Neutrophil (primary cell): ENCODE results near the gene ARF1.

Experiments
- H3K27ac ChIP-seq: fragments of 200-600 bp; sonication (generic); 2 replicates; pipeline ENCODE4 v1.5.1; 2016; ENCODE audit warnings: mild to moderate bottlenecking, moderate library complexity
- H3K27me3 ChIP-seq: fragments of 200-600 bp; sonication (generic); 2 replicates; pipeline ENCODE4 v1.6.0; 2016; ENCODE audit warnings: mild to moderate bottlenecking
- H3K36me3 ChIP-seq: fragments of 200-600 bp; sonication (generic); 2 replicates; pipeline ENCODE4 v1.5.1; 2017
- H3K4me1 ChIP-seq, 2 experiments: fragments of 200-600 bp in 1 of 2; sonication (generic) in 1 of 2; 1 replicate in 1 of 2; 2 replicates in 1 of 2; pipeline versions ENCODE4 v1.5.1 to v1.6.1; 2013 to 2016; ENCODE audit warnings: low read depth in 1 of 2, low read length in 1 of 2, mild to moderate bottlenecking in 1 of 2, moderate library complexity in 1 of 2; ENCODE audit not compliant: control insufficient read depth in 1 of 2, insufficient read depth in 1 of 2
- H3K4me3 ChIP-seq, 2 experiments: fragments of 200-600 bp in 1 of 2; sonication (generic) in 1 of 2; 1 replicate in 1 of 2; 2 replicates in 1 of 2; pipeline ENCODE4 v1.5.1; 2013 to 2016; ENCODE audit warnings: low read depth in 1 of 2, low read length in 1 of 2, mild to moderate bottlenecking in 1 of 2, moderate library complexity in 1 of 2
- H3K9me3 ChIP-seq: fragments of 200-600 bp; sonication (generic); 2 replicates; pipeline ENCODE4 v1.5.1; 2016
- TF ChIP-seq, protein P1 (sequence below): fragments of 200-600 bp; sonication (generic); IDR thresholded peaks from 2 replicates; pipeline ENCODE4 v1.5.1; 2016; ENCODE audit warnings: antibody characterized with exemption

ARF1 gene

DNA sequence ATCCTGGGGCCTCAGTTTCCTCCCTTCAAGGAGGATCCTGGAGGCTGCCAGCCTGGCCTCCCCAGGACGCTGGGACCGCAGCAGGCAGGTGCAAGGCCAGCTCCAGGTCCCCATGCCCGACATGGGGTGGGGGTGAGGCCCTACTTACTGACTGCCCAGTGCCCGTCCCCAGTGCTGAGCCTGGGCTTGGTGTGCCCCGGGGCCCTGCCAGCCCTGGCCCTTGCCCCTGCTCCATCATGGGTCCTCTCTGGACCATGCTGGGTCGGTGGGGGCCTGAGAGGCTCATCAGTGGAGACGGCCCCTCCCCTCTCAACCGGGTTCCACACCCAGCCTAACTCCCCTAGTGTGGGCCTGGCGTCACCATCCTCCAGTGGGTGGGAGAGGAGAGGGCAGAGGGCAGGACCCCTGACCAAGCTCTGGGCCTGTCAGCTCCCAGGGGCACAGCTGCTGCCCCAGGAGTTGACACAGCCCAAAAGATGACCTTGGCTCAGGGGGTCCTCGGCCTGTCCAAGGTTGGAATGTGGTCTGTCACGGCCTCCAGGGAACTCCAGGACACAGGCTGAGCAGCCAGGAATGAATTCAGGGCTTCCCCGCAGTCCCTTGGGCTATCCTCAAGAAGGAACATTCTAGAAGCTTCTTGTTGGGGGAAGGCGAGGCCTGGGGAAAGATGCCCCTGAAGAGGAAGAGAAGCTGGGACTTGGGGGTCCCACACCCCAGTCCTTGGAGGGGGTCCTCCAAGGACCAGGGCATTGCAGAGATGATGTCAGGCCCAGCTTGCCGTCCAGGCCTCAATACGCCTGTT is 17.6 kb upstream of the ARF1 start:
- no peak overlapping the region for H3K4me3 ChIP-seq
- no peaks in the 10 kb centered on the region for H3K9me3 ChIP-seq
- TF ChIP-seq, protein P1, sequence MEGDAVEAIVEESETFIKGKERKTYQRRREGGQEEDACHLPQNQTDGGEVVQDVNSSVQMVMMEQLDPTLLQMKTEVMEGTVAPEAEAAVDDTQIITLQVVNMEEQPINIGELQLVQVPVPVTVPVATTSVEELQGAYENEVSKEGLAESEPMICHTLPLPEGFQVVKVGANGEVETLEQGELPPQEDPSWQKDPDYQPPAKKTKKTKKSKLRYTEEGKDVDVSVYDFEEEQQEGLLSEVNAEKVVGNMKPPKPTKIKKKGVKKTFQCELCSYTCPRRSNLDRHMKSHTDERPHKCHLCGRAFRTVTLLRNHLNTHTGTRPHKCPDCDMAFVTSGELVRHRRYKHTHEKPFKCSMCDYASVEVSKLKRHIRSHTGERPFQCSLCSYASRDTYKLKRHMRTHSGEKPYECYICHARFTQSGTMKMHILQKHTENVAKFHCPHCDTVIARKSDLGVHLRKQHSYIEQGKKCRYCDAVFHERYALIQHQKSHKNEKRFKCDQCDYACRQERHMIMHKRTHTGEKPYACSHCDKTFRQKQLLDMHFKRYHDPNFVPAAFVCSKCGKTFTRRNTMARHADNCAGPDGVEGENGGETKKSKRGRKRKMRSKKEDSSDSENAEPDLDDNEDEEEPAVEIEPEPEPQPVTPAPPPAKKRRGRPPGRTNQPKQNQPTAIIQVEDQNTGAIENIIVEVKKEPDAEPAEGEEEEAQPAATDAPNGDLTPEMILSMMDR: no peak
- H3K27ac ChIP-seq: no peak overlapping the region
- H3K36me3 ChIP-seq: no peaks in the 10 kb centered on the region
- peaks cover 89% of the 10 kb centered on the region for H3K27me3 ChIP-seq
- peaks cover 8 to 10% of the 10 kb centered on the region in 2 experiments for H3K4me1 ChIP-seq

DNA sequence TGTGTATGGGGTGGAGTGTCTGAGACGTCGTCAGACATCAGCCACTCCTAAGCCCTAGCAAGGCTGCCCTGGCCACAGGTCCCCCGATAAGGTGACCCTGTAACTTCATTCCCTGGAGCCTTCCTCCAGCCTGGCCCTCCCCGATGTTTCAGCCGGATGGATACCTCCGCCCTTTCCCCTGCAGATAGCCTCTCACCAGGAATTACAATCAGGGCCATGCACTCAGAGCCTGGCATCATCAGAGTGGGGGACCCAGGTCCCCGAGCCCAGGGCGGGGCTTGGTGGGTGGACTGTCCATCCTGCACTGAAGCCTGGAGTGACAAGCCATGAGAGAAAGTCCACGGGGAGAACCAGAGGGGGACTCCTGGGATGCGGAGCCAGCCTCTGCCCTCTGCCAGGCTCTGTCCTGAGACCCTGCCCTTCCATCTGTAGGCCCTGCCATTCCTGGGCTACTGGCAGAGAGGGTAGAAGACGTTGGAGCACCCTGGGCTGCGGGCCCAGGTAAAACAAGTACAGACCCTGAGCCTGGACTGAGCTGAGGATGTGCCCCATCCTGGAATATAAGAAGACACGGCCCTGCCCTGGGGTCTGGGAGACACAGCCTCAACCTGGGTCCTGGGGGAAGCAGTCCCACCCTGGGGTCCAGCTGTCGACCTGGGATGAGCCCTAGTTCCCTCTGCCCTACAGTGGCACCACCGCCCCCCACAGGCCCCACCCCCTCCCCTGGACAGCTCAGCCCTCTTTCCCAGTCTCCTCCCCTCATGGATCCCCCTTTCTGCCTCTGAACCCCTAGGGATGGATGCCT is 16.8 kb upstream of the ARF1 start:
- Histone ChIP-seq H3K4me3 (no peak overlapping the region), H3K27ac (no peak overlapping the region), H3K9me3 (no peaks in the 10 kb centered on the region), H3K4me1 (peaks cover 1 to 2% of the 10 kb centered on the region in 2 experiments), H3K27me3 (peaks cover 88% of the 10 kb centered on the region), H3K36me3 (no peaks in the 10 kb centered on the region)
- TF ChIP-seq, protein P1: no peak

DNA sequence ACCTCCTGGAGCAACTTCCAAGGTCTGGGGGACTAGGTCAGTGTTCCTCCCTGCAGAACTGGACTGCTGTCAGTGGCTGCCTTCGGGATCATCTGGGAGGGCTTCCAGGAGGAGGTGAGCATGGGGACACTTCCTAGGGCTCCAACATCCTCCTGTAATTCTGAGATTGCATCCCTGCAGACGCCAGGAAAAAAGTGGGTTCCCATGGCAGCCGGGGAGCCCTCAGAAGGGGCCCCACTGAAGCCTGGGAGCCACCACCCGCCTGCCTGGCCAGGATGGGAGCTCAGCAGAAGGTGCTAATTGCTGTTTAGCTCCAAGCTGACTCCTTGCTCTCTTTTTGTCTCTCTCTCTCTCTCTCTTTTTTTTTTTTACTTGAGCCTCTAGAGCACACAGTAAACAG is 16.1 kb upstream of the ARF1 start:
- H3K36me3 ChIP-seq: no peaks in the 10 kb centered on the region
- no peaks in the 10 kb centered on the region for H3K4me1 ChIP-seq
- H3K27me3 ChIP-seq: peaks cover 88% of the 10 kb centered on the region
- H3K4me3 ChIP-seq: no peak overlapping the region
- TF ChIP-seq, protein P1: no peak
- no peak overlapping the region for H3K27ac ChIP-seq
- H3K9me3 ChIP-seq: no peaks in the 10 kb centered on the region

DNA sequence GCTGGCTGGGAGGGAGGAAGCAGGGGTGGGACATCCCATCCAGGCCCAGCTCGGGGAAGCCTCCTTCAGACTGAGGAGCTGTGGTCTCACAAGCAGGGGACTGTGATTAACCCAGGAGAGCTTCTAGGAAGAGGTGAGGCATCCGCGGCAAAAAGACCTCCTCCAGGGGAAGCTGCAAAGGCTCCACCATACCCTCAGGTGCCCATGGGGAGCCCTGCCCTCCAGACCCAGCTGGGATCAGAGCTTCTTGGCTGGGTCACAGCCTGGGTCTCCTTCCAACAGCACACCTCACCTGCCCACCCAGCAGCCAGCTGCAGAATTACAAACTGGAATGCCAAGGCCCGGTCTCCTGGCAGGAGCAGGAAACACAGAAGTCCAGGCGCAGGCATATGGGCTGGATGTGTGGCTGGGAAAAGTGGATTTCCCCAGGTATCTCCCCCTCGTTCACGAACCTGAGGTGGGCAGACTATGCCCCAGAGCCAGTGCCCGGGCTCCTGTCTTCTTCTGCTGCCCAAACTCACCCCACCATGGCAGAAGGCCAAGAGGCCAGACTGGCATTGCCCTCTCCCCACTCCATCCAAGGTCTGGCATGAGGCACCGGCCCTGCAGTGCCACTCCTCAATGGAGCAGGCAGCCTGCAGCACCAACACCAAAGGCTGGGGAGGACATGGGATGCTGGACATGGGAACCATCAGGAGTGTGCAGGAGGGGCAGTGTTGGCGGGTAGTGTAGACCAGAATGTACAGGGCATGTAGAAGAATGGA is 15.4 kb upstream of the ARF1 start:
- H3K4me1 ChIP-seq: no peaks in the 10 kb centered on the region
- TF ChIP-seq, protein P1: no peak
- H3K9me3 ChIP-seq: no peaks in the 10 kb centered on the region
- no peaks in the 10 kb centered on the region for H3K36me3 ChIP-seq
- H3K27ac ChIP-seq: no peak overlapping the region
- no peak overlapping the region for H3K4me3 ChIP-seq
- H3K27me3 ChIP-seq: peaks cover 88% of the 10 kb centered on the region

DNA sequence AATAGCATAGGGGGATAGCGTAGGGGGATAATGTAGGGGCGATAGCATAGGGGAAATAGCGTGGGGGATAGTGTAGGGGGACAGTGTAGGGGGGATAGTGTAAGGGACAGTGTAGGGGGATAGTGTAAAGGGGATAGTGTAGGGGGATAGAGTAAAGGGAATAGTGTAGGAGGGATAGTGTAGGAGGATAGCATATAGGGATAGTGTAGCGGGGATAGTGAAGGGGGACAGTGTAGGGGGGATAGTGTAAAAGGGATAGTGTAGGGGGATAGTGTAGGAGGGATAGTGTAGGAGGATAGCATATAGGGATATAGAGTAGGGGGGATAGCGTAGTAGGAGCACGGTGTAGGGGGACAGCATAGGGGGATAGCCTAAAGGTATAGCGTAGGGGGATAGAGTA is 14.1 kb upstream of the ARF1 start:
- Histone ChIP-seq H3K27me3 (peaks cover 88% of the 10 kb centered on the region), H3K36me3 (no peaks in the 10 kb centered on the region), H3K27ac (no peak overlapping the region), H3K4me1 (no peaks in the 10 kb centered on the region), H3K4me3 (no peak overlapping the region), H3K9me3 (no peaks in the 10 kb centered on the region)
- TF ChIP-seq, protein P1: no peak
